Activated CD4-positive, alpha-beta T cell treated with anti-CD3 and anti-CD28 coated beads, Interleukin-2, Interleukin-6, amounts not matched to agents 100 ng/mL and 50 ng/mL, durations not matched to agents 16 hours and 8 hours (primary cell): ENCODE data around the gene POLD2.
"Not testable (repeated sequence)": the region's sequence is repeated elsewhere in the genome, so short reads cannot be mapped to it uniquely, and the experiment has no call there.

Source experiments
- DNase-seq: peaks from one replicate; pipeline ENCODE4 v3.0.0-alpha.2; 2020

POLD2 gene

GRCh38 chr7:44138698-44139097, 15.3 kb upstream of the POLD2 start:
- DNase-seq: no peak

- DNase-seq: no peak
Observed at GRCh38 chr7:44136731-44137130, 13.4 kb upstream of the POLD2 start.

- DNase-seq: no peak
Observed at GRCh38 chr7:44134943-44135628, 11.7 kb upstream of the POLD2 start.

GRCh38 chr7:44133295-44133694, 9.9 kb upstream of the POLD2 start:
- no peak for DNase-seq

- DNase-seq: no peak
Observed at GRCh38 chr7:44132039-44132438, 8.7 kb upstream of the POLD2 start.

GRCh38 chr7:44131173-44132029, 8.1 kb upstream of the POLD2 start:
- DNase-seq: no peak

- DNase-seq: no peak
Observed at GRCh38 chr7:44128721-44129582, 5.6 kb upstream of the POLD2 start.

- no peak for DNase-seq
Observed at GRCh38 chr7:44127161-44127560, 3.8 kb upstream of the POLD2 start.

GRCh38 chr7:44126574-44126973, 3.2 kb upstream of the POLD2 start:
- DNase-seq: not testable (repeated sequence)

- no peak for DNase-seq
Observed at GRCh38 chr7:44124822-44125202, 1.5 kb upstream of the POLD2 start.

- DNase-seq: no peak
Observed at GRCh38 chr7:44122529-44122928, 819 bp downstream of the POLD2 start.

- DNase-seq: no peak
Observed at GRCh38 chr7:44121761-44122420, 1.5 kb downstream of the POLD2 start.

GRCh38 chr7:44120395-44120794, 3.0 kb downstream of the POLD2 start:
- DNase-seq: no peak

- no peak for DNase-seq
Observed at GRCh38 chr7:44119829-44120380, 3.4 kb downstream of the POLD2 start.

GRCh38 chr7:44117801-44118429, 5.4 kb downstream of the POLD2 start:
- no peak for DNase-seq

- no peak for DNase-seq
Observed at GRCh38 chr7:44116789-44117666, 6.3 kb downstream of the POLD2 start.

- no peak for DNase-seq
Observed at GRCh38 chr7:44116087-44116788, 7.1 kb downstream of the POLD2 start.

GRCh38 chr7:44114586-44115310, 8.6 kb downstream of the POLD2 start:
- DNase-seq: no peak

GRCh38 chr7:44113764-44114354, 9.5 kb downstream of the POLD2 start:
- DNase-seq: no peak
